ENCODE data around the gene TSEN2.

TSEN2 gene

DNA sequence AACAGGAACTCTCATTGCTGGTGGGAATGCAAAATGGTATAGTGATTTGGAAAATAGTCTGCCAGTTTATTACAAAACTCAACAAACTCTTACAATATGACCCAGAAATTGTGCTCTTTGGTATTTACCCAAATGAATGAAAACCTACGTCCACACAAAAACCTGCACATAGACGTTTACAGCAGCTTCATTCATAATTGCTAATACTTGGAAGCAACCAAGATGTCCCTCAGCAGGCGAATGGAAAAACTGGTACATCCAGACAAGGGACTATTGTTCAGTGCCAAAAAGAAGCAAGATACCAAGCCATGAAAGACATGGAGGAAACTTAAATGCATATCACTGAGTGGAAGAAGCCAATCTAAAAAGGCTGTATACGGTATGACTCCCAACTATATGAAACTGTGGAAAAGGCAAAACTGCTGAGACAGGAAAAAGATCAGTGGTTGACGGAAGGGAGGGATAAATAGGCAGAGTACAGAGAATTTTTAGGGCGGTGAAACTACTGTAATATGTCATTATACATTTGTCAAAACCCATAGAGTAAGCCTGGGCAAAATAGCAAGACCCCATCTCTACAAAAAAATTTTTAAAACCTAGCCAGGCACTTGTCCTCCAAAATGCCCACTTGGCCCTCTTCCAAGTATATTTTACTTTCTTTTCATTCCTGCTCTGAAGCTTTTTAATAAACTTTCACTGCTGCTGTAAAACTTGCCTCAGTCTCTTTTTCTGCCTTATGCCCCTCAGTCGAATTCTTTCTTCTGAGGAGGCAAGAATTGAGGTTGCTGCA lies 65.9 kb downstream of the TSEN2 start:
- DNase-seq (ENCODE audit: low read depth, low spot score) = no peak

DNA sequence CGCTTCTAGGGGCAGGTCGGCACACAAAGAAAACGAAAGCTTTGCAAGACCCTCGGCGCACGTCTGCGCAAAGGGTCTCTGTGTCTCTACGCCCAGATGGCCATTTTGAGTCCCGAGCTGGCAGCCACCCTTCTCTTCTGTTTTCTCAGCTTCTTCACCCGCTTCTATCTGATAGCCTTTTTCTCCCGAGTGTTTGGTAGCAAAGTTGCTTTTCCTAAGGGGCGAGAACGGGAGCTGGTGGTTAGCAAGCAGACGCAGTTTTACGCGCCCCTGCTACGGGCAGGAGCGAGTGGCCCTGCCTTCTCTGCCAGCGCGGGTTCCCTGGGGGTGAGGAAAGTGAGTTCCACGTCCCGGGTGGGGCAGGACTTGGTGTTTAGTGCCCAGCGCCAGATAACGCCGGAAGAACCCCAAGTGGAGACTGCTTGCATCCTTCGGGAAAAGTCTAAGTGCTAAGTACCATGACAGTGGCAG lies 69.7 kb downstream of the TSEN2 start:
- DNase-seq (ENCODE audit: low read depth, low spot score) = no peak

DNA sequence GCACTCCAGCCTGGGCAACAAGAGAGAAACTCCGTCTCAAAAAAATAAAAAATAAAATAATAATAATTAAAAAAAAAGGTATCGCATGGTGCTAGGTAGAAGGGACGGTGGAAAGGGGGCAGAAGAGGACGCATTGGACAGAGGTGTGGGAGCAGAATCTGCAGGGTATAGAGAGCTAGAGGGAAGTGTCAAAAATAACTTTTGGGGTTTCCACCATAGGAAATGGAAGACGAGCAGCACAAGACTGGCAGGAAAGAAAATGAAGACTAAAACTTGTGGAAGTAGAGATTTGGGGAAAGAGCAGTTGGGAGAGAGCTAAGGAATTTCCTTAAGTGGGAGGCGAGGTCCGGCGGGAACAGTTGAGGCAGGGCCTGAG lies 72.0 kb downstream of the TSEN2 start:
- no peak for DNase-seq (ENCODE audit: low read depth, low spot score)

DNA sequence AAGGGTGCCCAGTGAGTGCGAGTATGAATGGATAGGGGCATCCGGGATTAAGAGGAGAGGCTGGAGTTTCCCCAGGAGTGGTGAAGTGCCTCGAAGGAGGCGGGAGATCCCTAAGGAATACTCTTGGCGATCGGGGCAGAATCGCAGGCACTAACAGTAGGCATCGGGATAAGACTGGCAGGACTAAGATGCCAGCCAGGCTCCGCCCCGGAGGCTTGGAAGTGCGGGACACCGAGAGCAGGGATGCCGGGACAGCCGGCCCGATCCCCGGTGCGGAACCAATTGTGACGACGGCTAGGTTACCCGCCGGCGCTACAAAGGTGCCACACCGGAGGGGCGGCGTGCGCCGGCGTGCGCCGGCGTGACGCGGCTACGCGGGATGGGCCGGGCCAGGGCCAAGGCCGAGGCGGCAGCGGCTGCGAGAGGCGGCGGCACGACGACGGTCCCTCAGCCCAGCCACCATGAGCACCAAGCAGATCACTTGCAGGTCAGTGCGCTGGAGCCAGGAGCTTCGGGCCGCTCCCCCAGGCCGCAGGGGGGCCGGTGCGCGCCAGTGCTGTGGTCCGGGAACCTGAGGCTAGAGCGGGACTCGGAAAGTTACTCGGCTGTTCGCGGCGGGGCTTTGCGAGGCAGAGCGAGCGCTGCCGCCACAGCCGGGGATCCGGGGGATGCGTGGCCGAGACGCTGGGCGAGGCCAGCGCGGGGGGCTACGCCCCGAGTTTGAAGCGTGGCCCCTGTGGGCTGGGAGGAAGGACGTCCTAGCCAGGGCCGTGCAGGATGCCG lies 72.6 kb downstream of the TSEN2 start, which contains the start of gene MKRN2:
Gene MKRN2, plus strand, starts transcription at position 398 of the 783 bp plus-strand sequence. Its CDS starts 64 bp downstream, at position 462.
- DNase-seq (ENCODE audit: low read depth, low spot score) = peak; percentile 65

DNA sequence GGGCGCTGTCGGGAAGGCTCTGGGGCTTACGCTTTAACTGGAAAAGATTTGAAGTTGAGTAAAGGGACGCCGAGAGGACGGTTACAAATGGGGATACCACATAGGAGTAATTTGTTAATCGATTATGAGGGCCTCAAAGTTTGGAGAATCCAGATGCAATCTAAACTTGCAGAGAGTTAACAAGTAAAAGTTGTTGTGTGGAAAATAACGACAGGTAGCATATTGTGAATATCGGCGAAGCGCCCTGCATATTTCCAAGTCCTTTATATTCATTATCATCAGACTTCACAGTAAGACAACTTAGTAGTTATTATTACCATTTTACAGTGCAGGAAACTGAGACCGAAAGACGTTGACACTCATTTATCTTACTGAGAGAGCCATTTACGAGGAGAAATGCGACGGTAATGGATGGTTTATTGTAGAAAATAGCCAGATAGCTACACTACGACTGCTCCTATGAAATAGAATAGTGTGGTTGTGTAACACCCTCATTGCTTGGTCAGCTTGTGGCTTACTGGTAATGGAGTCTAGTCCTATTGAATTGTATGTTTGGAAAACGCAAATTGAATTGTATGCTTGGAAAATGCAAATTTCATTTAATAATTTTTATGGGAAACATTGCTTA lies 73.3 kb downstream of the TSEN2 start:
- no peak for DNase-seq (ENCODE audit: low read depth, low spot score)

DNA sequence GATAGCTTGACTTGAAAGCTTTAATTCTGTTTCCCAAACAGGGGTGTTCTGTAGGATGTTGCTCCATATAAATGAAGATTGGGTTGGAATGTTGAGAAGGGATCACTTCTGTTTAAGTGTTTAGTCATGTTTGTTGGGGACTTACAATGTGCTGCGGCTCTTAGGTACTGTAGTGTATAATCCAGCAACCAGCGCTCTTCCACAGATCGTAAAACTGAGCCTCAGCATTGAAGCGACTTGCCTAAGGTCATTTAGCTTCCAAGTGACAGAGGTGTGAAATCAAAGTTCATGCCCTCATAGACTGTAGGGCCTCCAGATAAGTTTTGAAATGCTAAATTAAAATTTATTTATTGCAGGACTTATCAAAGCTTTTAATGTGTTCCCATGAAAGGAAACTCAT lies 74.4 kb downstream of the TSEN2 start:
- DNase-seq (ENCODE audit: low read depth, low spot score) = no peak

DNA sequence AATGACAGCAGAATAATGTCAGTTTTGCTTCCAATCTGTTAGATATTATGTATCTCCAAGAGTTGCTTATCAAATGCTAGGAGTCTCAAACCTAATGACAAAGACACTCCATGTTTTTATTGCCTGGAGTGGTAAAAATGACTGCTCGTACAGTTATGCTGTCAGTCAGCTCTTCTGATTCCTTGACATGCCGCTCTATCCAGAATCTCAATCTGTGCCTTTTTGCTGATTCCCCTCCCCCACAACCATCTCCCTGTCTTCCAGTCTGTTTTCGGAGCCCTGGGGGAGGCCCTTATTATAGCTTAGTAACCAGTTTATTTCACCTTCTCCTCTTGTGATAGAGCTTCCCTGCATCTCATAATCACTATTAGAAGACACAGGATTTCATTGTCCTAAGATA lies 75.2 kb downstream of the TSEN2 start:
- no peak for DNase-seq (ENCODE audit: low read depth, low spot score)

DNA sequence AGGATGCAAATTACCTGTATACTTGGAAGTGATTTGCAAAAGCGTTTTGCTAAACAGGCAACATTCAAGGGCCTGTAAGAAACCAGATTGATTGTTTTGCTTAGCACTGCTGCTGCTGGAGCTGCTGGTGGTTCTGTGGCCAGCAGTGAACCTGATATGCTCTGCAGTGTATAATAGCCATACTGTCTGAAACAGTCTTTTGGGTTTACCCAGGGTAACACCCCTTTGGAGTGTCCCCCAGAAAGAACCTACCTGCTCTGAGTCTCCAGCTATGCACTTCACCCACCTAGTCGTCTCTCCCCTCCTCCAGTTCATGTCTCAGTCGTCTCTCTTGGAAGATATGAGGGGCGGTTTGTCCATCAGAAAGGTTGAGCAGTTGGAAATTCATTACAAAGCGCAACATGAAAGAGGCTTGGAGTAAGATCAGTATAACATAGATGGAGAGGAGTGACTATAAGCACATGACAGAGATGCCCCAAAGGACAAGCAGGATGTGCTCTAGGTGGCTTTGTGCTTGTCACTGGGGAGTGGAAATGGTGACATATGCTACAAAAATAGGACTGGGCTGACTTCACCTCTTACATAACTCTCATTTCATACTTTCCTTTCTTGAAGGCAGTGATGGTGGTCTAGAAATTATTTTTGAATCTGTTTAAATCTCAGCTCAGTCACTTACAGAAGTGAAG lies 76.4 kb downstream of the TSEN2 start:
- DNase-seq (ENCODE audit: low read depth, low spot score) = no peak

DNA sequence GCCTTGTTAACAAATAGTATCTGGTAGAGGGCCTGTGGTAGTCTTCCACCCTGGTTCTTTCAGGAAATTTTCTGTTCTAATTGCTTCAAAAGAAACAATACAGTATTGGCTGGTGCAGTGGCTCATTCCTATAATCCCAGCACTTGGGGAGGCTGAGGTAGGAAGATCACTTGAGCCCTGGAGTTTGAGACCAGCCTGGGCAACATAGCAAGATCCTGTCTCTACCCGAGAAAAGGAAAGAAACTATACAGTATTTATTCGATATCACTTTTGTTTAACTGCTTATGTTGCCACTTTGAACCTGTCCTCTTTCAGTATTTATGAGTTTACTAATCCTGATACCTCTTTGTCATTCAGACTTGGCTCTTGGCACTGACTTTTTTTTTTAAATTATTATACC lies 77.1 kb downstream of the TSEN2 start:
- no peak for DNase-seq (ENCODE audit: low read depth, low spot score)

DNA sequence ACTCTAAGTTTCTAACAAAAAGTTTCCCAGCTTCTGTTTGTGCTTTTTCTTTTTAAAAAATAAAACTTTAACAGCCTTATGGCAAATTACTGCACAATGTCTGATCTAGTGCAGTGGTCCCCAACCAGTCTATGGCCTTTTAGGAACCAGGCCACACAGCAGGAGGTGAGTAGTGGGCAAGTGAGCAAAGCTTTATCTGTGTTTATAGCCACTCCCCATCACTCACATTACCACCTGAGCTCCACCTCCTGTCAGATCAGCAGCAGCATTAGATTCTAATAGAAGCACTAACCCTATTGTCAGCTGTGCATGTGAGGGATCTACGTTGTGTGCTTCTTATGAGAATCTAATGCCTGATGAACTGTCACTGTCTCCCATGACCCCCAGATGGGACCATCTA lies 78.2 kb downstream of the TSEN2 start:
- DNase-seq (ENCODE audit: low read depth, low spot score) = no peak

DNA sequence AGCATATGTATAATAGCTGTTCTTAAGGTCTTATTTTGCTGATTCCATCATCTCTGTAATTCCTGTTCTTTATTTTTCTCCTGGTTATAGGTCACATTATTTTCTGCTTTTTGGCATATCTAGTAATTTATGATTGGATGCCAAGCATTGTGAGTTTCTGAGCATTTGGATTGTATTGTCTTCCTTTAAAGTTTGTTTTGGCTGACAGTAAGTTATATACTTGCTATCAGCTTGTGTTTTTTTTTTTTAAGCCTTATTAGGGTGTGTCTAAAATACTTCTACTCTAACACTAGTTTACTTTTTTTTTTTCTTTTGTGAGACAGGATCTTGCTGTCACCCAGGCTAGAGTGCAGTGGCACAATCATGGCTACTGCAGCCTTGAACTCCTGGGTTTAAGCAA lies 82.7 kb downstream of the TSEN2 start:
- DNase-seq (ENCODE audit: low read depth, low spot score) = no peak

DNA sequence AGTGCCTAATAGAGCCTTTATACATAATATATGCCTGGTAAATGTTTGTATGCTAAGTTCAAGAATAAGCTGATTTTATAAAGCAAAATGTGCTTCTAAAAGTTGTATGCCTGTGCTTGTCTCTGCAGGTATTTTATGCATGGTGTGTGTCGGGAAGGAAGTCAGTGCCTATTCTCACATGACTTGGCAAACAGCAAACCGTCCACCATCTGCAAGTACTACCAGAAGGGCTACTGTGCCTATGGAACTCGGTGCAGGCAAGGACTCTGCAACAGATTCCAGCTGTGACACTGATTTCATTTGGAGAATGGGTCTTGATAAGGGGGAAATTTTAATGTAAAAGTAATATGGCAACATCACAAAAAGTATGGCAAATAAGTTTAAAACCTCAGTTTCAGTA lies 84.5 kb downstream of the TSEN2 start:
- no peak for DNase-seq (ENCODE audit: low read depth, low spot score)

DNA sequence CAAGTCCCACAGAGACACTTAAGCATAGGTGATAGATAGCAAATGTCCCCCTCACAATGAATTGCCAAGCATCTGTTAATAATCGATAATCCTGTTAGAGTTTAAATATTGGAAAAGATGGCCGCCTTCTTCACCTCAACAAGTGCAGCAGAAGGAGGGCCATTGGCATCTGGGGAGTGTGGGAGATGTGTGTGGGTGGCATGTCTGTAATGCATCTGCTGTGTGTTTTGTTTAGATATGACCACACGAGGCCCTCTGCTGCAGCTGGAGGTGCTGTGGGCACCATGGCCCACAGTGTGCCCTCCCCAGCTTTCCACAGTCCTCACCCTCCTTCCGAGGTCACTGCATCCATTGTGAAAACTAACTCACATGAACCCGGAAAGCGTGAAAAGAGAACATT lies 85.6 kb downstream of the TSEN2 start:
- DNase-seq (ENCODE audit: low read depth, low spot score) = no peak

DNA sequence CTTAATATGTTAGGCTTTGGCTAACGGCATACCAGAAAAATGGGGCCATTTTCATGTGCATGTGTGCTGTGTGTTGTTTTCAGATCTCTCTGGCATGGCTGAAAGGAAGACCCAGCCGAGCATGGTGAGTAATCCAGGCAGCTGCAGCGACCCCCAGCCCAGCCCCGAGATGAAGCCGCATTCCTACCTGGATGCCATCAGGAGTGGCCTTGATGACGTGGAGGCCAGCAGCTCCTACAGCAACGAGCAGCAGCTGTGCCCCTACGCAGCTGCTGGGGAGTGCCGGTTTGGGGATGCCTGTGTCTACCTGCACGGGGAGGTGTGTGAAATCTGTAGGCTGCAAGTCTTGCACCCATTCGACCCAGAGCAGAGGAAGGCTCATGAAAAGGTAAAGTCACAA lies 87.7 kb downstream of the TSEN2 start:
- no peak for DNase-seq (ENCODE audit: low read depth, low spot score)

DNA sequence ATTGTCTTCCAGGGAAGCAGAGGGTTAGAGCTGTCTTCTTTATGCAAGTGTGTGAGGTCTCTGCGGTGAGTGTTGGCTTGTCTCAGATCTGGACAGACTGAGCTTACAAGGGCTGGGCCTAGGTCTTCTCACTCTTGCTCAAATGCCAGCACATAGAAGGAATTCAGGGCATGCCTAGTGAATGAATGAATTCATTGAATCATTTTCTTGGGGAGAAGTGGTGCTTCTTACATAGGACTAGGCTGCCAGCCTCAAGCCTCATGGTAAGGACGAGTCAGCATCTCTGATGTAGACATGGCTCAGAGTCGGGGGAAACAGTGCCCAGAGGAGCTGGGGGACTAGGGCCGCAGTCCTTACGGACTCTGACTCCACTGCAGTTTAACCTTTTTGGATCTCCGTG lies 89.9 kb downstream of the TSEN2 start:
- no peak for DNase-seq (ENCODE audit: low read depth, low spot score)

DNA sequence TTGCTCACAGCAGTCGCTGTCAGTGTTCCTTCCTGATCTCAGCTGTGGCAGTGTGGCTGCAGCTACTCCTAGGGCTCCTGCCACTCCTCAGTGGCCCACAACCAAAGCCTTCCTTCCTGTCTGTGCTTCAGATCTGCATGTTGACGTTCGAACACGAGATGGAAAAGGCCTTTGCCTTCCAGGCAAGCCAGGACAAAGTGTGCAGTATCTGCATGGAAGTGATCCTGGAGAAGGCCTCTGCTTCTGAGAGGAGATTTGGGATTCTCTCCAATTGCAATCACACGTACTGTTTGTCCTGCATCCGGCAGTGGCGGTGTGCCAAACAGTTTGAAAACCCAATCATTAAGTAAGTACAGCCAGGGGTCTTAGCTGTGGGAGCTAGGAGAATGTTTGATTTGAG lies 90.4 kb downstream of the TSEN2 start:
- no peak for DNase-seq (ENCODE audit: low read depth, low spot score)

DNA sequence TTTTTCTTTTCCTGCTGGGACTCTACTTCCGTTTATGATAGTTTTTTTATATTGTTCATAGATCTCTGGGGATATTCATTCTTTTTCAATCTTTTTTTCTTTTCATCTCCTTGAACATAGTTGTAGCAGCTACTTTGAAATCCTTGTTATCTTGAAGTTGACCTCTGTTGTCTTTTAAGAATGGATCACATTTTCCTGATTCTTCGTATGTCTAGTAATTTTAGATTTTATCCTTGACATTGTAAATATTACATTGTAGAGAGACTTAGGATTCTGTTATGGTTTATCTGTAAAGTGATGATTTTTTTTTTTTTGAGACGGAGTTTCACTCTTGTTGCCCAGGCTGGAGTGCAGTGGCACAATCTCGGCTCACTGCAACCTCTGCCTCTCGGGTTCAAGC lies 93.1 kb downstream of the TSEN2 start:
- DNase-seq (ENCODE audit: low read depth, low spot score) = no peak

DNA sequence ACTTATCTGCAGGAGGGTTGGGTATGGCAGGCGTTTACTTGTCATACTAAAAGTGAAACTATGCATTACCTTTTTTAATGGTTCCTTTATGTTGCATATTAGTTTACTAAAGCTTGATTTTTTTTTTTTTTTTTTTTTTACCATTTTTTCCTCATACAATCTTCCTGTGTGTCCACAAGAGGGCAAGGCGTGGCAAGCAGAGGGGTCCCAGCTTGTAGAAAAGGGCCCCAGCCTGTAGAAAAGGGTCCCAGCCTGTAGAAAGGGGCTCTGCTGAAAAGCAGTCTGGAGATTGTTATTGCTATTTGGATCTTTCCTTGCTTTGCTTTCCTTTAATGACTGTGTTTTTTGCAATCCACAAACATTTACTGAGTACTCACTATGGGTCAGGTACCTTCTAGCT lies 94.5 kb downstream of the TSEN2 start:
- DNase-seq (ENCODE audit: low read depth, low spot score) = no peak

DNA sequence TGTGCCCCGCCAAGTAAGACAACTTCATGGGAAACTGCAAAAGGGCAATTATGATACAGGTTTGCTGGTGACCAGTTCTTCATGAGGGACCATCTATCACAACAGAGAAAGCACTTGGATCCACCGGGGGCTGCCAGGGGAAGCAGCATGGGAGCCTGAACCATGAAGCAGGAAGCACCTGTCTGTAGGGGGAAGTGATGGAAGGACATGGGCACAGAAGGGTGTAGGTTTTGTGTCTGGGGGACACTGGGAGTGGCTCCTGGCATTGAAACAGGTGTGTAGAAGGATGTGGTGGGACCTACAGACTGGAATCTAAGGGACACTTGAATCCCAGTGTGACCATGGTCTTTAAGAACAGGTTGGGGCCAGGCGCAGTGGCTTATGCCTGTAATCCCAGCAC lies 95.2 kb downstream of the TSEN2 start:
- no peak for DNase-seq (ENCODE audit: low read depth, low spot score)

DNA sequence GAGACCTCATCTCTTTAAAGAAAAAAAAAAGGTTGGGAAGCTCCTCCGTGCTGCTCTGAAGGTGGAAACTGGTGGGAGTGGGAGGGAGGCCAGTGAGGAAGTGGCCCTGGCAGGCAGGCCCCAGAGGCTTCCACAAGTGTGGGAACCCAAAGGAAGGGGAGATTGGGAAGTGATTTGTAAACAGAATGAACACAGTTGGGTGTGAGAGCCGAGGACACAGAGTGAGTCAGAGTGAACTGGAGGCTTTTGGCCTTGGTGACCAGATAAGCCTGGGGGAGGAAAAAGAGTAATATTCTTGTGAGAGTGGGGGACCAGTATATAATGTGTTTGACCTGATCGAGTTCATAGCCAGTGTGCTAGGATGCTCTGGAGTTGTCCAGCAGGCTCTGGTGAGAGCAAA lies 95.6 kb downstream of the TSEN2 start:
- no peak for DNase-seq (ENCODE audit: low read depth, low spot score)

DNA sequence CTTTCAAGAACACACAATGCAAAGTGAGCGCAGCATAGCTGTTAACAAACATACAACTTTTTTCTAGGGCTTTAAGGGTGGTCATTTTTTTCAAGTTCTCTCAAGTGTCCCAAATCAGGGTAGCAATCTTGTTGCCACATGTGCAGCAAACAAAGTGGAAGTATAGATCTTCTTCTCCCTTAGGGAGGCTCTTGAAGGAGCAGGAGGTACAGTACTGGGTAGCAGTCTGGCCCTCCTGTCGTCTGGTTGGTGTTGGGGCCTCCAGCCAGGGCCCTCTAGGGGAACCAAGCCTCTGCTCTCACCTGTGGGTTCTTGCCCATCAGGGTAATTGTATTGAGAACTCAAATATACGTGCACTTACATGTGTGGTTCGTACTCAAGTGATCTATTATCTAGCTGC lies 98.5 kb downstream of the TSEN2 start:
- DNase-seq (ENCODE audit: low read depth, low spot score) = no peak
